PC-3 (cell line): ENCODE data around the gene PSMA3. TPM values are rescaled to one million over a fixed set of nuclear protein-coding genes. Genes with fewer than 3 reads are reported as not detected.

Experiments used
- ATAC-seq: fragments of 200-7000 bp; cut with Tn5 transposase; 2 replicates; pipeline ENCODE4 v1.9.1; 2020; ENCODE audit warnings: mild to moderate bottlenecking, moderate library complexity
- BruUV-seq: library from RNA; stranded (reverse); fragments of 400-500 nt; replicated peaks from 2 replicates; lab custom pipeline; 2021; lab: Mats Ljungman, UMichigan
- CTCF ChIA-PET: fragments of 300-600 bp; sonication (Branson Sonifier 250); formaldehyde crosslinking; loops from one replicate; lab custom pipeline; 2022; ENCODE audit warnings: antibody characterized with exemption; lab: Charles Lee
- POLR2A ChIA-PET: fragments of 300-600 bp; sonication (Branson Sonifier 250); formaldehyde crosslinking; loops from one replicate; lab custom pipeline; 2022; ENCODE audit warnings: antibody characterized with exemption; ENCODE audit not compliant: unreplicated experiment; lab: Charles Lee
- DNase-seq: peaks from one replicate; pipeline ENCODE4 v3.0.0-alpha.2; 2015
- H2AFZ ChIP-seq: fragments of 300-600 bp; sonication (generic); 2 replicates; pipeline ENCODE4 v1.6.0; 2016; ENCODE audit warnings: antibody characterized with exemption, low read length
- H3F3A ChIP-seq: fragments of 300-600 bp; sonication (generic); one replicate; pipeline ENCODE4 v1.6.0; 2017; ENCODE audit warnings: antibody characterized with exemption, low read length, control low read depth, mild to moderate bottlenecking; ENCODE audit not compliant: unreplicated experiment
- H3K27ac ChIP-seq: fragments of 300-600 bp; sonication (generic); 2 replicates; pipeline ENCODE4 v1.5.1; 2016; ENCODE audit warnings: mild to moderate bottlenecking, low read length
- H3K27me3 ChIP-seq: fragments of 300-600 bp; sonication (generic); 2 replicates; pipeline ENCODE4 v1.6.1; 2016; ENCODE audit warnings: low read length, mixed read lengths
- H3K36me3 ChIP-seq: fragments of 300-600 bp; sonication (generic); 2 replicates; pipeline ENCODE4 v1.6.1; 2016; ENCODE audit warnings: low read depth, mixed run types, low read length, mixed read lengths
- H3K4me1 ChIP-seq: fragments of 300-600 bp; sonication (generic); 2 replicates; pipeline ENCODE4 v1.5.1; 2016; ENCODE audit warnings: low read length; ENCODE audit not compliant: insufficient read depth
- H3K4me2 ChIP-seq: fragments of 300-600 bp; sonication (generic); 2 replicates; pipeline ENCODE4 v1.6.0; 2016; ENCODE audit warnings: low read length
- H3K4me3 ChIP-seq: fragments of 300-600 bp; sonication (generic); 2 replicates; pipeline ENCODE4 v1.5.1; 2016; ENCODE audit warnings: mild to moderate bottlenecking, low read length, mixed read lengths
- H3K79me2 ChIP-seq: fragments of 300-600 bp; sonication (generic); 2 replicates; pipeline ENCODE4 v1.6.1; 2017; ENCODE audit warnings: low read length, mixed read lengths
- H3K9ac ChIP-seq: fragments of 300-600 bp; sonication (generic); 2 replicates; pipeline ENCODE4 v1.6.0; 2016; ENCODE audit warnings: mild to moderate bottlenecking, low read length
- H3K9me2 ChIP-seq: fragments of 300-600 bp; sonication (generic); replicated peaks from 2 replicates; pipeline ENCODE4 v1.6.1; 2016; ENCODE audit warnings: mixed run types, low read length, mixed read lengths
- H3K9me3 ChIP-seq: fragments of 300-600 bp; sonication (generic); 2 replicates; pipeline ENCODE4 v1.6.1; 2016; ENCODE audit warnings: low read length, mixed read lengths
- H4K20me1 ChIP-seq: fragments of 300-600 bp; sonication (generic); 2 replicates; pipeline ENCODE4 v1.6.1; 2016; ENCODE audit warnings: low read length, mixed read lengths
- EZH2 ChIP-seq: fragments of 300-600 bp; sonication (generic); IDR thresholded peaks from one replicate; pipeline ENCODE4 v1.6.1; 2017; ENCODE audit warnings: antibody characterized with exemption, mild to moderate bottlenecking, low read length; ENCODE audit not compliant: unreplicated experiment
- EZH2phosphoT487 ChIP-seq: fragments of 300-600 bp; sonication (generic); IDR thresholded peaks from 2 replicates; pipeline ENCODE4 v1.6.1; 2018; ENCODE audit warnings: mild to moderate bottlenecking, antibody characterized with exemption, low read length, borderline replicate concordance
- intact Hi-C: fragments of 100-400 bp; cut with micrococcal nuclease; formaldehyde crosslinking; loops from 2 replicates; pipeline ENCODE4 v1.9.0; 2023
- total RNA-seq: library from RNA; depleted of rRNA; stranded (reverse); fragments of >200 nt; gene quantifications from 2 replicates; pipeline ENCODE4 v1.2.3, GENCODE V29; 2014
- TF ChIP-seq, protein P1 (sequence below): fragments of 300-600 bp; sonication (generic); conservative IDR thresholded peaks from 2 replicates; pipeline ENCODE4 v1.5.1; 2017; ENCODE audit warnings: antibody characterized with exemption, low read depth, mild to moderate bottlenecking, low read length

PSMA3 gene
- total RNA-seq, 1 experiment from 2014 or later, result 669 TPM

DNA sequence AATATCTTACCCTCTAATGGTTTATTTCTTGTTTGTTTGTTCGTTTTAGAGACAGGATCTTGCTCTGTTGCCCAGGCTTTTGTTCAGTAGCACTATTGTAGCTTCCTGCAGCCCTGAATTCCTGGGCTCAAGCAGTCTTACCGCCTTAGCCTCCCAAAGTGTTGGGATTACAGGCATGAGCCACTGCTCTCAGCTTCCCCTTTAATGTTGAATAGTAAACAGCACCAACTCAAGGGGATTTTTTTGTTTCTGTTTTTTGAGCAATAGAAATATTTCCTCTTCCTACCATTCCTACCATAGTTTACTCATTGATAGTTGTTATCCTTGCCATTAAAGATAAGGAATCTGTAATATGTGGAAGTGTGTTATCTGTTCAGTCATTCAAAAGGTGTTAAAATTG, 64.4 kb downstream of the PSMA3 start:
- H3F3A ChIP-seq, result no peaks in the 10 kb centered on the region
- ChIA-PET CTCF (no interaction called here), POLR2A (no interaction called here)
- no TSS peak for BruUV-seq
- H3K36me3 ChIP-seq, result peaks cover 22% of the 10 kb centered on the region; the same call in 1 of the 2 replicates
- no peak overlapping the region for H3K27ac ChIP-seq
- ATAC-seq, result no peak
- no peak overlapping the region for H2AFZ ChIP-seq
- H3K4me2 ChIP-seq, result no peak overlapping the region
- H3K9me2 ChIP-seq, result no peaks in the 10 kb centered on the region
- no peaks in the 10 kb centered on the region for H3K27me3 ChIP-seq
- H4K20me1 ChIP-seq, result no peaks in the 10 kb centered on the region
- no peaks in the 10 kb centered on the region for H3K4me1 ChIP-seq
- no peaks in the 10 kb centered on the region for H3K79me2 ChIP-seq
- H3K9ac ChIP-seq, result no peak overlapping the region
- TF ChIP-seq EZH2 (no peak), EZH2phosphoT487 (no peak)
- TF ChIP-seq, protein P1, sequence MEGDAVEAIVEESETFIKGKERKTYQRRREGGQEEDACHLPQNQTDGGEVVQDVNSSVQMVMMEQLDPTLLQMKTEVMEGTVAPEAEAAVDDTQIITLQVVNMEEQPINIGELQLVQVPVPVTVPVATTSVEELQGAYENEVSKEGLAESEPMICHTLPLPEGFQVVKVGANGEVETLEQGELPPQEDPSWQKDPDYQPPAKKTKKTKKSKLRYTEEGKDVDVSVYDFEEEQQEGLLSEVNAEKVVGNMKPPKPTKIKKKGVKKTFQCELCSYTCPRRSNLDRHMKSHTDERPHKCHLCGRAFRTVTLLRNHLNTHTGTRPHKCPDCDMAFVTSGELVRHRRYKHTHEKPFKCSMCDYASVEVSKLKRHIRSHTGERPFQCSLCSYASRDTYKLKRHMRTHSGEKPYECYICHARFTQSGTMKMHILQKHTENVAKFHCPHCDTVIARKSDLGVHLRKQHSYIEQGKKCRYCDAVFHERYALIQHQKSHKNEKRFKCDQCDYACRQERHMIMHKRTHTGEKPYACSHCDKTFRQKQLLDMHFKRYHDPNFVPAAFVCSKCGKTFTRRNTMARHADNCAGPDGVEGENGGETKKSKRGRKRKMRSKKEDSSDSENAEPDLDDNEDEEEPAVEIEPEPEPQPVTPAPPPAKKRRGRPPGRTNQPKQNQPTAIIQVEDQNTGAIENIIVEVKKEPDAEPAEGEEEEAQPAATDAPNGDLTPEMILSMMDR, result no peak
- intact Hi-C loops, result no loop called here
- H3K4me3 ChIP-seq, result no peak overlapping the region
- H3K9me3 ChIP-seq, result no peaks in the 10 kb centered on the region
- DNase-seq, result no peak

DNA sequence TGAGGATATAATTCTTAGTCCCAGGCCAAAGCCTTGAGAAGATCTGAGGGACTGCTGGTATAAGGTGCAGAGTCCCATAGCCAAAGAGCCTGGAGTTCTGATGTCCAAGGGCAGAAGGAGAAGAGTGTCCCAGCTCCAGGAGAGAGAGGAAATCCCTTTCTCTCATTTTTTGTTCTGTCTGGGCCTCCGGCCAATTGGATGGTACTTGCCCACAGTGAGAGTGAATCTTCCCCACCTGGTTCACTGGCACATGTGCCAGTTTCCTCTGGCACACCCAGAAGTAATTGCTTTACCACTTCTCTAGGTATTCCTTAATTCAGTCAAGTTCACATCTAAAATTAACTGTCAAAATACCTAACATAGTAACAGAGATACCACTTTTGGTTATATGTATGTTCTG, 69.1 kb downstream of the PSMA3 start:
- no peak overlapping the region for H3K4me3 ChIP-seq
- POLR2A ChIA-PET, result no interaction called here
- DNase-seq (no peak), ATAC-seq (0 out of 2 replicates have a peak, but pooled peaks have one; percentile 20)
- no peaks in the 10 kb centered on the region for H3K27me3 ChIP-seq
- H3K27ac ChIP-seq, result no peak overlapping the region
- H2AFZ ChIP-seq, result no peak overlapping the region
- intact Hi-C loops, result no loop called here
- H3K9ac ChIP-seq, result no peak overlapping the region
- no TSS peak for BruUV-seq
- no peaks in the 10 kb centered on the region for H4K20me1 ChIP-seq
- H3K9me2 ChIP-seq, result no peaks in the 10 kb centered on the region
- H3K4me1 ChIP-seq, result no peaks in the 10 kb centered on the region
- CTCF ChIA-PET, result no interaction called here
- H3K36me3 ChIP-seq, result peaks cover 2% of the 10 kb centered on the region; the same call in 1 of the 2 replicates
- no peaks in the 10 kb centered on the region for H3K9me3 ChIP-seq
- TF ChIP-seq EZH2phosphoT487 (no peak), EZH2 (no peak)
- TF ChIP-seq, protein P1, result no peak
- H3F3A ChIP-seq, result peaks cover 7% of the 10 kb centered on the region
- no peak overlapping the region for H3K4me2 ChIP-seq
- H3K79me2 ChIP-seq, result no peaks in the 10 kb centered on the region

DNA sequence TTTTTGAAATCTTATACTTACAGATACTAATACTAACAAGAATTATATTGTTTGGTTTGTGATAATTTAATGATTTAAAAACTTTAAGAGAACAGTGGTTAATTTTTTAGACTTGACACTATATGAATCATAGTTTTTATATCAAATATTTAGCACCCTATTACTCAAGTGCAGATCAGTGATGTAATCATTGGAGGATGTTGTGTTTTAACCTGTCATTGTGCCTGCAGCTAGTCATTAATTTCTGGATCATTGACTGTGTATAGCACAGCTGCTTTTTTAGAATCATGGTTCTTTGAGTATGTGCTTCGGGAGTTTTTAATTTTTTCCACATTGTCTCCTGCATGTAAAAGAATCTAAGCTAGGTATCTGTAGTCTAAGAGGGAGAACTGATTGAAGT, 71.0 kb downstream of the PSMA3 start:
- DNase-seq (peak; percentile 37), ATAC-seq (peak; percentile 72)
- TF ChIP-seq, protein P1, result no peak
- no peak for TF ChIP-seq EZH2phosphoT487
- TF ChIP-seq EZH2, result no peak
- ChIA-PET CTCF (no interaction called here), POLR2A (interaction anchor here (0.5 kb wide), 1 partner anchor 18 kb away, joined by 8 read pairs; no protein-coding TSS in a partner anchor)
- no TSS peak for BruUV-seq
- H3K27ac ChIP-seq, result no peak overlapping the region
- H2AFZ ChIP-seq, result no peak overlapping the region
- H4K20me1 ChIP-seq, result no peaks in the 10 kb centered on the region
- no peak overlapping the region for H3K4me2 ChIP-seq
- intact Hi-C loops, result no loop called here
- H3K79me2 ChIP-seq, result no peaks in the 10 kb centered on the region
- peaks cover 7% of the 10 kb centered on the region for H3F3A ChIP-seq
- H3K9me3 ChIP-seq, result no peaks in the 10 kb centered on the region
- H3K4me1 ChIP-seq, result no peaks in the 10 kb centered on the region
- H3K36me3 ChIP-seq, result peaks cover 8% of the 10 kb centered on the region; the same call in 1 of the 2 replicates
- no peak overlapping the region for H3K4me3 ChIP-seq
- no peaks in the 10 kb centered on the region for H3K27me3 ChIP-seq
- H3K9ac ChIP-seq, result no peak overlapping the region
- H3K9me2 ChIP-seq, result no peaks in the 10 kb centered on the region
